GM21447 (cell line): ENCODE data around the gene TMEM163.
"Not testable (repeated sequence)": the region's sequence is repeated elsewhere in the genome, so short reads cannot be mapped to it uniquely, and the experiment has no call there.

Experiments
- ATAC-seq: cut with Tn5 transposase; IDR thresholded peaks from one replicate; pipeline ENCODE4 v1.9.1; 2021; ENCODE audit not compliant: unreplicated experiment

Gene TMEM163

DNA sequence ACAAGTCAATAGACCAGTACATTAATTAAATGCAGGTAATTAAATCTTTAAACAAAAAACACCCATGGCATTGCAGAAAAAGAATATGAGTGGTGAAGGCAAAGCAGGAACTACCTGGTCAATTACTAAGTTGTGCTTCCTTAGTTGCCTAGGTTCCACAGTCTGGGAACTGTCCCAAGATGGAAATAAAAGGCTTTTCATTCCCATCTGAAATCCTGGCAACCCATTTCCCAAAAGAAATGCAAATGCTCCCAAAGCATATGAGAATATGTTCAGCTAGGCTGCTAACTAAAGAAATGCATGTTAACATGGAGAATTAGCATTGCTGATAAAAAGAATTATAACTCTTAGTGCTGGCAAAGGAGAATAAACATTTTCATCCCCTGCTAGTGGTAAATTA, 177.8 kb downstream of the TMEM163 start:
- no peak for ATAC-seq

DNA sequence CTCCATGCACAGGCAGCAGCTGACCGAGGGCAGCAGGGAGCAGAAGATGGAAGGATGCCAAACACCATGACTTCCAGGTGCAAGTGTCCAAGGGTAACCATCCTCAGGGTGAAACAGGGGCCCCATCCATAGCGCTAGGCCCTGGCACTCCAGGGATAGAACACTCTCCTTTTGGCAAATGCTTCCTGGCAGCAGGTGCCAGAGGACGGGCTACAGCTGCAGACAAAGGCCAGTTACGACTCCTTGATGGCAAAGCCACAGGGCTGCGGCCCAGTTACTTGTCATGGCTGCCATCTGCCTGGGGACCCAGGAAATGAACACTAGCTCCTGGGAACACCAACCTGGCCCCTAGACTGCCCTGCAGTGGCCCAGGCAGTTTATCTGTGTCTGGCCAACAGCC, 178.8 kb downstream of the TMEM163 start:
- no peak for ATAC-seq

DNA sequence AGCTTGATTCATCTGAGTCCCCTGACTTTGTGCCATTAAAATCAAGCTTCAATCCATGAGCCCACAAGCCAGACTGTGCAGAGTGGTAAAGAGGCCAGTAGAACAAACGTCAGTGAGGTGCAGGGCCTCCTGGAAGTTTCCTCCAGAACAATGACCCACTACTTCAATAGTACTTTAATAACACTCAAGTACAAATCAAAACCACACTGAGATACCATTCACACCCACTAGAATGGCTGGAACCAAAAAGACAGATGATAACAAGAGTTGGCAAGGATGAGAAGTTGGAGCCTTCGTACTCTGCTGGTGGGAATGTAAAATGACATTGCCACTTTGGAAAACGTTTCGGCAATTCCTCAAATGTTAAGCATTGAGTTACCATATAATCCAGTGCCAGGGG, 181.1 kb downstream of the TMEM163 start:
- no peak for ATAC-seq

DNA sequence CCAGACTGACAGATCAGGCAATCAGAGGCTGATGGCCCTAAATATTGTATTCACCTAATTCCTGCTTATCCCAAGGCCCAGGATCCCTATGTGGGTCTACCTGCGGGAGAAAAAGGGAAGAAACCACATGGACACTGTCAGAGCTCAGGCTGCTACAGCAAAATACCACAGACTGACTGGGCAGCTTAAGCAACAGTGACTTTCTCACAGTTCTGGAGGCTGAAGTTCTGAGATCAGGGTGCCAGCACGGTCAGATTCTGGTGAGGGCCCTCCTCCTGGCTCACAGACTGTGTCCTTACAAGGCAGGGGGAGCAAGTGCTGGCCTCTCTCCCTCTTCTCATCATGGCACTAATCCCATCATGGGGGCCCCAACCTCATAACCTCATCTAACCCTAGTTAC, 181.7 kb downstream of the TMEM163 start:
- no peak for ATAC-seq

DNA sequence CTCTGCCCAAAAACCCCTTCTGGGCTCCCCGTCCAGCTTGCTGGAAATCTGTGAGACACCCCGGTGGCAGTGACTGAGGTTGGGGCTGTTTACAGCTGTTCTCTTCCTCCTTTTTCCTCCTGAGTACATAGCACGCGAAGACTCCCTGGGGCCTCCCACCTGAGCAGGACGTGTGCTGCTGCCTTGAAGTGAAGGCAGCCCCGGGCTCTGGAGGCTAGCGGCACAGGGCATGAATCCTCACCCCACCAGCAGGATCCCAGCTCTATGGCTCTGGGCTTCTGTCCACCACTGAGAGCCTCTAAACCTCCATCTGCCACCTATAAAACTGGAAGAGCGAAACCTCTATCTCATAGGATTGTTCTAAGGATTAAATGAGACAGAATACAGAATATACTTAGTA, 182.5 kb downstream of the TMEM163 start:
- no peak for ATAC-seq

DNA sequence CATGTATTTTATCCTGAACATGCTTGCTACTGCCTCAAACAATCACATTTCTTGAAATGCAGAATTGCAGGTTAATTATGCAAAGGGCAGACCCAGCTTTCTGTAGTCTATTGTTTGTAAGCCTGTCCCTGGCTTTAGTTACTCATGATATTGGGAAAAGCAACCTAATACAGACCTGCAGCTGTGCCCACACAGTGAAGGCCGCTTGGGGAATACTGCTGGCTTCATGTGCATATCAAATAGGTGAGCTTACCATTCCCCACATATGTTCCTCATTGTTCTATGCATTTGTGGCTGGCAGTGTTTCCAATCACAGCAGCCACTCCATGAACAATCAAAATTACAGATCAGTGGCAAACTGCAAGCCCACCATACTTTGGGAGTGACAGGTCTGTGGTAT, 186.3 kb downstream of the TMEM163 start:
- no peak for ATAC-seq

DNA sequence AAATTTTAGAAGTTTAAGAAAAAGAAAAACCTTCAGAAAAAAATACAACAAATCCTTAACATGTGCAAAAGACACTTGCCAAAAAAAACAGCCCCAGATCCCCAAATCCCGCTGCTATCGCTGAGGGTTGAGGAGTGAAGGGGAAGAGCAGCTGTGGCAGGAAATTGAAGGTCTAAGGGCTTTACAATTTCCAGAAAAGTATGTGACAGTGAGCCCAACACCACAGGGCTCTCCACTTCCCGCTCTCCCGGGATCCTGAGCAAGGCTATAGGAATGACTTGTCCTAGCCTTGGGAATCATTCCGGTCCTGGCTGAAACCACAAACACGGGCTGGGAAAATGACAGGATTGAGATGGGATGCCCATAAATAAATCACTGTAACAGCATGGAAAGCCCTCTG, 191.4 kb downstream of the TMEM163 start:
- no peak for ATAC-seq

DNA sequence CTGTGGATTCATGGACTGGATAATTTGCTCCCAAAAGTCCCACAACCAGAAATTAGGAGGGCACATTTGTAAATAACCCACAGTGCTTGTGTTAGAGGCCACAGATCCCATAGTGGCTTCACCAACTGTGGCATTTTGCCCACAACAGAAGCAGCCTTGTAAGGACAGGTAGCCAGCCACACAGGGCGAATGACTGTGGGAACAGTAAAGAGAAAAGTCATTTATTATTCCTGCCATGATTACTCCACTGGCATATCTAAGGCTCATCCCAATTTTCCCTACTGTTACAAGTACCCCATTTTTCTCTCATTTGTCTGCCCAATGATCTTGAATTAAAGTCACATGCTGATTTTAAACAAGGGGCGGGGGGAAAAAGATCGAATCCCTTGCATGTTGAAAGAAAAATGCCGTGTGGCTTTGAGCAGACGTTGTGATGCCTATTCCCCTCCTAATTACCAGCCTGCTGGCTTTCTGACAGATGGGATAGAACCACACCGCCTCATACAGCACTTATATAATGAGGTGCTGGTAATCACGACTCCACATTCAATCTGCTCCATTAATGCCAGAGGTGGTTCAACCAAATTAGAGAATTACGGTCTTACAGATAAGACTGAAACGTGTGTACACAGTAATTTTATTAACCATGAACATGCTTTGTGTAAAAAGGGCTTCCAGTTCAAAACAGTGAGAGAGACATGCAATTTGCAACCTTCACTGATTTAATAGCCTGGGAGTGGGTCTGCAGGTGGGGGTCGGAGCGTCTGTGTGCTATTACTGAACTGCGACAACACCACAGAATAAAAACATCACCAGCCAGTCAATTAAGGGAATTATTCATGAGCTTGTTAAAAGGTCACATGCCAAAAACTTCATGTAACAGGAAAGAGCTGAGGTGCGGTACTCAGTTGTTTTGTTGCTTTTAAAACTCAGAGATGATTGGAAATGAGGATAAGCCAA, 196.0 kb downstream of the TMEM163 start:
- ATAC-seq = no peak

DNA sequence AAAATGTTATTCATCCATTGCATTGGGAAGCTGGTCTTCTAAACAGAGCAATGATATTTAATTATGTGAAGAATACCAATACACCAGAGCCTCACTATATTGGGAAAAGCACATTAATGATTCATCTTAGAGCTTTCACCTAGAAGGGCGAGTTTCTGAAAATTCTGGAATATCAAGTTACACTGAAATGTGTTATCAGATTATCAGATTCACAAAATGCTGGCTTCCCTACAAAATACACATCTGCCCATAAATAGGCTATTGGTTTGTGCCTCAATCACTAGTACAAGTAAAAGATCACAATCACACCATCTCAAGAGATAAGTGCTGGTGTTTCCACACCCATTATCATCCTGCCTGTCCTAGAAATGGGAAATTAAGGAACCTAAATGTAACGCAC, 200.7 kb downstream of the TMEM163 start:
- no peak for ATAC-seq

DNA sequence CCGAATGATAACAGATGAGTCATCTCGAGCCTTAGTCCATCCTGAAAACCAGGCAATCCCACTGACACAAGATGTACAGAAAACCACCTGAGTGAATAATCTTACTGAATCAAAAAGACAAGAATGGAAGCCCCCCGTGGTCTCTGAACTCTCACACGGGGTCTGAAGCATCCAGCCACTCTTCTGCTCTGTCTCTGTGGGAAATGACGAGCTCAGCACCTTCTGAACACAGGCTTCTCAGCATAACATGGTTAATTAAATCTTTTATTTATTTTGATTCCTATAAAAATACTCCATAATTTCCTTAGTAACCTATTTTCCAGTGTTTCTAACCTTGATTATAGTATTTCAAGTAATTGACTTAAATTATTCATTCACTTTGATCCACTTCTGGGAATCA, 203.7 kb downstream of the TMEM163 start:
- no peak for ATAC-seq

DNA sequence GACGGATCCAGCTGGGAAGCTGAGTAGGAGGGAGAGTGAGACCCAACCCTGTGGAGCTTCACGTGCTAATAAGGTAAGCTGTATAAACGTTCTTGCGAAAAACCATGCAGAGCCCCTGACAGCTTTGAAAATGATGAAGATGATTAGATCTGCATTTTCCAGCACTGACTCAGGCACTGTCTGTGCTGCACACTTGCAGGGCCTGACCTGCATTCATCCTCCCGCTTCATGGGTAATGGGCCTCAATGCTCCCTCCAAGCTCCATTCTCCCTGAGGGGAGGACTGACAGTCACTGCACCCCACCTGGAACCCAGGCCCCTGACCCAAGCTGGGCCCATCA, 205.4 kb downstream of the TMEM163 start:
- no peak for ATAC-seq

DNA sequence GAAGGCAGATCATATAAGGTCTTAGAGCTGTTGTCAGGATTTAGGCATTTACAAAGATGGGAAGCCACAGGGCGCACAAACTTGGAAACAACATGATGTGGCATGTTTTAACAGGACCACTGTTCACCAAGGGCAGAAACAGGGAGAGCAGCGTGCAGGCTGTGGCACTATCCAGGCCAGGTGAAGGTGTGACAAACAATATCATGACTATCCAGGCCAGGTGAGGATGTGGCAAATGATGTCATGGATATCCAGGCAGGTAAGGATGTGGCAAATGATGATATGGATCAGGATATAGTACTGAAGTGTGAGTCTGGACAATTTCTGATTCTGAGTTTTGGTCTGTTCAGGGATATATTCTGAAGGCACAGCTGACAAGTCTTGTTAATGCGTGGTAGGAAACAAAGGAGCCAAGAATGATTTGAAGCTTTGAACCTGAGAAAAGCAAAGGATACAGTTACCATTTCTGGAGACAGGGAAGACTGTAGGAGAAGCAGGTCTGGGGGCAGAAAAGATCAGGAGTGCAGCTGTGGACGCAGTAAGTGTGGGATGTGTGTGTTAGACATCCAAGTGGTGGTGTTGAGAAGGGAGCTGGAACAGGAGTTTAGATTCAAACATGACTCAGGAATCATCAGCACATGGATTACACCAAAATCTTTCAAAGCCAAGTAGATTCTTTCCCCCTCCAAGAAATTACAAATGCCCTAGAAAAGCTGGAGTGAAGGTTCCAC, 205.9 kb downstream of the TMEM163 start:
- no peak for ATAC-seq

DNA sequence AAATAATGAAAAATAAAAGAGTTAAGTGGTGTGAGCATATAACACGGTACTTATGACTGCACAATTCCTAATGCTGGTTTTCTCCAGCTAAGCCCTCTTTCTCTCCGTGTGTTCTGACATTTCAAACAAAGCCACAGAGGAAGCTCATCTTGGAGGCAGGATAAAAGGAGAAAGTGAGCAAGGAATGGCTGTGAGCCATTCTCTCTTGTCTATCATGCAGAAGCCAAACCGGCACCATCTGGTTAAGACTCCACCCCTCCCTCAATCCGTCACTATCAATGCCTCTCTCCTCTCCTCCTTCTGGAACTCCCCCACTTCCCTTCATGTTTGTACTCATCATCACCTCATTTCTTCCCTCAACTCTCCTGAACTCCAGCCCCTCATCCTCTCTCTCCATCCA, 210.4 kb downstream of the TMEM163 start:
- no peak for ATAC-seq

DNA sequence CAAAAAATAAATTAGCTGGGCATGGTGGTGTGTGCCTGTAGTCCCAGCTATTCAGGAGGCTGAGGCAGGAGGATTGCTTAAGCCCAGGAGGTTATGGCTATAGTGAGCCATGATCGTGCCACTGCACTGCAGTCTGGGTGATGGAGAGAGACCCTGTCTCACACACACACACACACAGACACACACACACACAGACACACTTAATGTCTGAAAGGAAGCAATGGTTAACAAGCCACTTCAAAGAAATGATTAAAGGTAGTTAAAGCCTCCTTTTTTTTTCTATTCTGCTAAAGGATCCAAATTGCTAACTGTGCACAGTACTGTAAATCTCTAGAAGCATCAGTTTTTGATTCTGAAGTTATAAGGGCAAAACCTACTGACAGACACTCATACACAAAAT, 211.1 kb downstream of the TMEM163 start:
- no peak for ATAC-seq

DNA sequence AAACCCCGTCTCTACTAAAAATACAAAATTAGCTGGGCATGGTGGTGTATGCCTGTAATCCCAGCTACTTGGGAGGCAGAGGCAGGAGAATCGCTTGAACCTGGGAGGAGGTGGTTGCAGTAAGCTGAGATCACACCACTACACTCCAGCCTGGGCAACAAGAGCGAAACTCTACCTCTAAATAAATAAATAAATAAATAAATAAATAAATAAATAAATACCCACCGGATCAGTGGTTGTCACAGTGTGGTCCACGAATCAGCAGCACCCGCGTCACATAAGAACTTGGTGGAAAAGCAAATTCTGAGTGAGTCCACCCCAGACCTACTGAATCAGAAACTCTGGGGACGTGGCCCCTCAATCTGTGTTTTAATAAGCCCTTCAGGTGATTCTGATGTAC, 211.6 kb downstream of the TMEM163 start:
- not testable (repeated sequence) for ATAC-seq

DNA sequence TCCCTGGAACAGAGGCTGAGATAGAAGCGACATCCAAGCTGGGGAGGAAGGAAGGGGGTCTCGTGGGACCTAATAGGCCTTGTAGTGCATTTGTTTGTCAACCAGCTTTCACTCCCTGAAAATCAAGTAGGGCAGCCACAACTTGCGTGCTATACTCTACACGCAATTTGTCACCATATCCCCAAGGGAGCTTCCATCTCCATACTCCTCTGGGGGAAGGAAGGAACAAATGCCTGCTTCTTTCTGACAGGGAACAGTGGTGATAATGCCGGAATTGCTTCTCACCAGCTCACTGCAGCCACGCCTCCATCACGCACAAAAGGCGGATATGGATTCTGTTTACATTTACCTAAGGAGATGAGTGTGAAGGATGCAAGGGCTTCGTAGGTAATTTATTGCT, 213.4 kb downstream of the TMEM163 start:
- no peak for ATAC-seq

DNA sequence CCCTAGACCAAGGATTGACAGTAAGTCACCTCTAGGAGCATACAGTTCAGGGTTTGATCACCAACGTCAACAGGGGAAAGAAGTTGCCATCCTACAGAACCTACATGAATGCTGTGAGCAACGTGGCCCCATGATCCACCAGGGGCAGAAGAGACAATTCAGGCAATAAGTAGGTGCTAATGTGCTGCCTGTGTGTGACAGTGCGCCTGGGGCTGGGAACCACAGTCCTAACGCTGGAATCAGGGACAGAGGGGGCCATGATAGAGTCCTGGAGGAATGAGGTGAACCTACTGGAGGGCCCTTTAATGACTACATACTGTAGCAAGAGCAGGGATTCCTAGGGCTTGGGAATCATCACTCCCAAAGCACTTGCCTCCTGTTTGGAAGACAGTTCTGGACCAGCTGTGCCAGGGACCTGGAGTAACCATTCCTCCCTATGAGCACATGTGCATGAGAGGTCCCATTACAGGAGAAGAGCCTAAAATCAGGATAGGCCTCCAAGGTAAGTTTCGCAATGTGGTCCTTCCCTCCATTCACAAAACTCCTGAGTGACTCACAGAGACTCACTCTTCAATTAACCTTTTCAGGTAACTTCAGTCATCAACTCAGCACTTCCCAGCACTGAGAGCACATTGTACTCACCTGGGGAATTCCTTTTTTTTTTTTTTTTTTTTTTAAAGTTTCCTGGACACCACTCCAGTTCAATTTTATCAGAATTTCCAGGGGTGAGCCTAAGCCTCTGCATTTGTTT, 214.0 kb downstream of the TMEM163 start:
- no peak for ATAC-seq

DNA sequence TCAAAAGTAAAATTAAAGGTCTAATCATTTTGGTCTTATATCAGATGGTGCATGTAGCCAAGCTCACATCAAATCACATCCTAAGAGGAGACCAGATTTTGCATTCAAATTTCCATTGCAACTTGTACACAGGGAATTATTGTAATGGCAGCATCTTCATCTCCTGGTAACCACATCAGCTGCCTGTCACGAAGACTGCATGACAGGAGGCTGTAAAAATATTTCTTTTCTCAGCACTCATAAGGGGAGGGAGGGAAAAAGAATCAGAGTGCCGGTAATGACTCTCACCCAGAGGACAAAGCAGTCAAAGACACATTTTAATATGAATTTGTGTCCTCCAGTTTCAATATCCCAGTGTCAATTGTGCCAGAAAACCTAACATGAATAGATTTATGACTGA, 216.7 kb downstream of the TMEM163 start:
- ATAC-seq = no peak

DNA sequence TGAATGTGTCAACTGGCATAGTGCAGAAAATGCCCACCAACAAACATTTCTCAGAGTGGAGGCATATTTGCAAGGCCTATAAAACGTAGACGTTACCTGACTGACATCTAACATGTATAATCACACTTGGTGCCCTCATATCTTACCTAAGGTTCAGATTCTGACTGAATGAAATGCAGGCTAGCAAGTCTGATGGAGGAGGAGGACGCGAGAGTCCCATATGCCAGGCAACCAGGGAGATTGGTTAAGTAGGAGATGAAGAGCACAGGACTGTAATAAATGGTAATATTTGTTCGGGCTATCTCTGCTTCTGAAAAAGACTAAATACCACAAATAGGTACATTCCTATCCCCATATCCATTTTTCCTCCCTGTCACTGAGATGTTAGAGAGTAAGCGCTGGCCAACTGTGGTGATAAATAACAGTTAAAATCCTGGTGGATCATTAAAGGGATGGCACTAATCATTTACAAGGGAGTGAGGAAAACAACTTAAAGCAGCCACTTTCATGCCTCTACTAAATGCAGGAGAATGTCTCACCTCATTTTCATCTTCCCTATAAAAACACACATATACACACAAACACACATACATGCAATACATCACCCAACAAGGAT, 217.2 kb downstream of the TMEM163 start:
- ATAC-seq = no peak

DNA sequence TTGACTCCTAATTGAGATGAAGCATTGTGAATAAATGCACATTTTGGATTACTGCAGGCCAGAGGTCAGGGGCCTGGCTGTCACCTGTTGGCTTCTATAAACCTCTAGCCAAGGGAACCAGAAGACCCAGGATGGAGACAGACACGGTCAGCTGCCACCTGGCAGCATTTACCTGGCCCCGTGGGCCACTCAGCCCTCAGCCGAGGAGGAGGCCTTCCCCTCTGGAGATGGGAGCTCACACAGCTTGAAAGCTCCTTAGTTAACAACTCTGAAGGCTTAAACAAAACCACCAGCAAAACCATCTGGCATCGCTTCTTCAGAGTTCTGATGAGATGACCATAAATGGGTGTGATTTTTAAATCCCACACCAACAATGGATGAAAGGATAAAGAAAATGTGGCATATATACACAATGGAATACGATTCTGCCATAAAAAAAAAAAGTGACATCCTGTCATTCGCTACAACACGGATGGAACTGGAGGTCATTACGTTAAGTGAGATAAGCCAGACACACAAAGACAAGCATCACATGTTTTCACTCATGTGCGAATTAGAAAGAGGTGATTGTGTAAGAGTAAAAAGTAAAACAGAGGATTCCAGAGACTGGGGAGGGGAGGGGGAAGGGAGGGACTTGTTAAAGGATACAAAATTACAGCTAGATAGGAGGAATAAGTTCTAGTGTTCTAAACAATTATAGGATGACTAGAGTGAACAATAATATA, 218.4 kb downstream of the TMEM163 start:
- ATAC-seq = no peak
